GM12872 (cell line): ENCODE data around the gene COMT.
A peak's percentile ranks its signal among the peaks of the same experiment; 100 is the strongest.

ENCODE experiments used
- CTCF ChIP-seq: IDR thresholded peaks from 3 replicates; pipeline ENCODE4 v1.5.1; 2011; ENCODE audit warnings: low read depth, mild to moderate bottlenecking, low read length, moderate library complexity; ENCODE audit not compliant: insufficient read depth

The COMT gene

GRCh38 chr22:20013382-20013871, 71.9 kb downstream of the COMT start:
- TF ChIP-seq CTCF = peak; percentile 80

GRCh38 chr22:20014526-20015186, 73.1 kb downstream of the COMT start:
- TF ChIP-seq CTCF = no peak

GRCh38 chr22:20015187-20015625, 73.6 kb downstream of the COMT start:
- no peak for TF ChIP-seq CTCF

GRCh38 chr22:20015971-20016733, 74.6 kb downstream of the COMT start:
- TF ChIP-seq CTCF = no peak

GRCh38 chr22:20016734-20017621, 75.4 kb downstream of the COMT start, which contains the start of gene ARVCF:
ARVCF (minus strand) TSS chr22:20016823; CDS start chr22:19990794, 26,029 bp downstream.
- 0 out of 3 replicates have a peak, but pooled peaks have one; percentile 22 for TF ChIP-seq CTCF

- no peak for TF ChIP-seq CTCF
Observed at GRCh38 chr22:20017622-20017958, 76.0 kb downstream of the COMT start.

GRCh38 chr22:20018001-20018400, 76.4 kb downstream of the COMT start:
- no peak for TF ChIP-seq CTCF
